ENCODE results near the gene CDH16.

GRCh38 chr16:66950971-66951790 lies 32.5 kb upstream of the CDH16 start:
- TF ChIP-seq, protein P1, sequence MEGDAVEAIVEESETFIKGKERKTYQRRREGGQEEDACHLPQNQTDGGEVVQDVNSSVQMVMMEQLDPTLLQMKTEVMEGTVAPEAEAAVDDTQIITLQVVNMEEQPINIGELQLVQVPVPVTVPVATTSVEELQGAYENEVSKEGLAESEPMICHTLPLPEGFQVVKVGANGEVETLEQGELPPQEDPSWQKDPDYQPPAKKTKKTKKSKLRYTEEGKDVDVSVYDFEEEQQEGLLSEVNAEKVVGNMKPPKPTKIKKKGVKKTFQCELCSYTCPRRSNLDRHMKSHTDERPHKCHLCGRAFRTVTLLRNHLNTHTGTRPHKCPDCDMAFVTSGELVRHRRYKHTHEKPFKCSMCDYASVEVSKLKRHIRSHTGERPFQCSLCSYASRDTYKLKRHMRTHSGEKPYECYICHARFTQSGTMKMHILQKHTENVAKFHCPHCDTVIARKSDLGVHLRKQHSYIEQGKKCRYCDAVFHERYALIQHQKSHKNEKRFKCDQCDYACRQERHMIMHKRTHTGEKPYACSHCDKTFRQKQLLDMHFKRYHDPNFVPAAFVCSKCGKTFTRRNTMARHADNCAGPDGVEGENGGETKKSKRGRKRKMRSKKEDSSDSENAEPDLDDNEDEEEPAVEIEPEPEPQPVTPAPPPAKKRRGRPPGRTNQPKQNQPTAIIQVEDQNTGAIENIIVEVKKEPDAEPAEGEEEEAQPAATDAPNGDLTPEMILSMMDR (conservative IDR thresholded peaks at IDR 0.05; ENCODE audit: low read length), result no peak
- TF ChIP-seq EZH2phosphoT487 (IDR thresholded peaks at IDR 0.05; ENCODE audit: borderline replicate concordance), result no peak

All from Loucy (cell line).